GM19193 (cell line): ENCODE data around the gene SKI.

ENCODE experiments used
- POLR2A ChIP-seq: IDR thresholded peaks from 4 replicates; pipeline ENCODE4 v1.6.1; 2011; ENCODE audit not compliant: insufficient read depth, insufficient read length; ENCODE audit errors: extremely low read depth

The SKI gene

GRCh38 chr1:2301607-2302291 is 73.6 kb downstream of the SKI start:
- TF ChIP-seq POLR2A, result no peak

GRCh38 chr1:2302292-2302925 is 74.3 kb downstream of the SKI start:
- TF ChIP-seq POLR2A, result no peak

GRCh38 chr1:2303016-2303775 is 75.1 kb downstream of the SKI start:
- no peak for TF ChIP-seq POLR2A

- no peak for TF ChIP-seq POLR2A
Observed at GRCh38 chr1:2303781-2304180, 75.7 kb downstream of the SKI start.

- TF ChIP-seq POLR2A, result no peak
Observed at GRCh38 chr1:2304282-2304681, 76.2 kb downstream of the SKI start.

GRCh38 chr1:2304921-2305681 is 77.0 kb downstream of the SKI start:
- no peak for TF ChIP-seq POLR2A

- TF ChIP-seq POLR2A, result no peak
Observed at GRCh38 chr1:2306151-2306978, 78.2 kb downstream of the SKI start.

GRCh38 chr1:2307064-2307605 is 79.0 kb downstream of the SKI start:
- no peak for TF ChIP-seq POLR2A

GRCh38 chr1:2307972-2308371 is 79.9 kb downstream of the SKI start:
- TF ChIP-seq POLR2A, result no peak

GRCh38 chr1:2308844-2309243 is 80.7 kb downstream of the SKI start:
- TF ChIP-seq POLR2A, result no peak

- TF ChIP-seq POLR2A, result no peak
Observed at GRCh38 chr1:2310332-2311183, 82.4 kb downstream of the SKI start.

- TF ChIP-seq POLR2A, result no peak
Observed at GRCh38 chr1:2311184-2312032, 83.3 kb downstream of the SKI start.

GRCh38 chr1:2312160-2312514 is 84.0 kb downstream of the SKI start:
- TF ChIP-seq POLR2A, result no peak
